SK-N-SH treated with all-trans-retinoic acid at 6 μM for 48 hours (cell line): Measurements from ENCODE around the gene CAPRIN2.

Experiments
- ATAC-seq: fragments of 200-7000 bp; cut with Tn5 transposase; 3 replicates; pipeline ENCODE4 v1.9.1; 2020; ENCODE audit warnings: mild to moderate bottlenecking, moderate library complexity
- ARNTL ChIP-seq: fragments of 450-650 bp; formaldehyde crosslinking; IDR thresholded peaks from 2 replicates; pipeline ENCODE4 v1.5.0; 2020; ENCODE audit warnings: low read depth, mild to moderate bottlenecking, moderate library complexity, borderline replicate concordance
- BACH2 ChIP-seq: fragments of 250-450 bp; sonication (Bioruptor Pico); IDR thresholded peaks from 2 replicates; pipeline ENCODE4 v1.9.0; 2021; ENCODE audit warnings: mild to moderate bottlenecking, borderline replicate concordance
- CSDC2 ChIP-seq: fragments of 250-450 bp; sonication (Bioruptor Pico); IDR thresholded peaks from 2 replicates; pipeline ENCODE4 v1.5.0; 2020; ENCODE audit warnings: mild to moderate bottlenecking, moderate library complexity
- ESRRG ChIP-seq: fragments of 250-450 bp; sonication (Bioruptor Pico); IDR thresholded peaks from 2 replicates; pipeline ENCODE4 v1.6.1; 2021; ENCODE audit warnings: mild to moderate bottlenecking
- GLIS3 ChIP-seq: fragments of 250-450 bp; sonication (Bioruptor Pico); IDR thresholded peaks from 2 replicates; pipeline ENCODE4 v1.5.0; 2020; ENCODE audit warnings: mild to moderate bottlenecking, moderate library complexity
- ISL1 ChIP-seq: fragments of 250-450 bp; sonication (Bioruptor Pico); IDR thresholded peaks from 2 replicates; pipeline ENCODE4 v2.1.2; 2022; ENCODE audit warnings: mild to moderate bottlenecking, moderate library complexity
- OSR1 ChIP-seq: fragments of 250-450 bp; sonication (Bioruptor Pico); IDR thresholded peaks from 2 replicates; pipeline ENCODE4 v1.8.0; 2022; ENCODE audit warnings: moderate library complexity, mild to moderate bottlenecking, inconsistent platforms
- PPARA ChIP-seq: fragments of 250-450 bp; sonication (Bioruptor Pico); IDR thresholded peaks from 2 replicates; pipeline ENCODE4 v1.5.0; 2020; ENCODE audit warnings: mild to moderate bottlenecking, borderline replicate concordance
- RARB ChIP-seq: fragments of 250-450 bp; sonication (Bioruptor Pico); IDR thresholded peaks from 2 replicates; pipeline ENCODE4 v1.8.0; 2021; ENCODE audit warnings: mild to moderate bottlenecking, moderate library complexity
- TCF4 ChIP-seq: fragments of 250-450 bp; sonication (Bioruptor Pico); IDR thresholded peaks from 2 replicates; pipeline ENCODE4 v1.8.0; 2021; ENCODE audit warnings: mild to moderate bottlenecking, moderate library complexity, borderline replicate concordance
- TOX ChIP-seq: fragments of 250-450 bp; sonication (Bioruptor Pico); IDR thresholded peaks from 2 replicates; pipeline ENCODE4 v1.8.0; 2021; ENCODE audit warnings: mild to moderate bottlenecking, moderate library complexity, borderline replicate concordance
- TSHZ2 ChIP-seq: fragments of 250-450 bp; sonication (Bioruptor Pico); IDR thresholded peaks from 2 replicates; pipeline ENCODE4 v1.5.0; 2020; ENCODE audit warnings: mild to moderate bottlenecking, moderate library complexity
- ZC3H10 ChIP-seq: fragments of 250-450 bp; sonication (Bioruptor Pico); IDR thresholded peaks from 2 replicates; pipeline ENCODE4 v1.5.1; 2021; ENCODE audit warnings: mild to moderate bottlenecking, moderate library complexity
- ZFP3 ChIP-seq: fragments of 250-450 bp; sonication (Bioruptor Pico); IDR thresholded peaks from 2 replicates; pipeline ENCODE4 v1.5.0; 2020; ENCODE audit warnings: mild to moderate bottlenecking, moderate library complexity
- ZNF565 ChIP-seq: fragments of 450-650 bp; formaldehyde crosslinking; conservative IDR thresholded peaks from 2 replicates; pipeline ENCODE4 v1.5.0; 2020; ENCODE audit warnings: low read depth, mild to moderate bottlenecking, moderate library complexity
- ZNF70 ChIP-seq: fragments of 450-650 bp; formaldehyde crosslinking; IDR thresholded peaks from 2 replicates; pipeline ENCODE4 v1.5.0; 2020; ENCODE audit warnings: mild to moderate bottlenecking, moderate library complexity
- ZNF8 ChIP-seq: fragments of 450-650 bp; formaldehyde crosslinking; IDR thresholded peaks from 2 replicates; pipeline ENCODE4 v1.5.0; 2020; ENCODE audit warnings: mild to moderate bottlenecking, moderate library complexity
- TF ChIP-seq, protein P1 (sequence below): fragments of 250-450 bp; sonication (Bioruptor Pico); IDR thresholded peaks from 2 replicates; pipeline ENCODE4 v1.5.1; 2021; ENCODE audit warnings: mild to moderate bottlenecking, moderate library complexity
- TF ChIP-seq, protein P2 (sequence below): fragments of 250-450 bp; sonication (Bioruptor Pico); IDR thresholded peaks from 2 replicates; pipeline ENCODE4 v1.5.1; 2020; ENCODE audit warnings: low read depth, mild to moderate bottlenecking, moderate library complexity

The CAPRIN2 gene

GRCh38 chr12:30746190-30746589, 8.6 kb downstream of the CAPRIN2 start:
- no peak for TF ChIP-seq CSDC2
- TF ChIP-seq, protein P1, sequence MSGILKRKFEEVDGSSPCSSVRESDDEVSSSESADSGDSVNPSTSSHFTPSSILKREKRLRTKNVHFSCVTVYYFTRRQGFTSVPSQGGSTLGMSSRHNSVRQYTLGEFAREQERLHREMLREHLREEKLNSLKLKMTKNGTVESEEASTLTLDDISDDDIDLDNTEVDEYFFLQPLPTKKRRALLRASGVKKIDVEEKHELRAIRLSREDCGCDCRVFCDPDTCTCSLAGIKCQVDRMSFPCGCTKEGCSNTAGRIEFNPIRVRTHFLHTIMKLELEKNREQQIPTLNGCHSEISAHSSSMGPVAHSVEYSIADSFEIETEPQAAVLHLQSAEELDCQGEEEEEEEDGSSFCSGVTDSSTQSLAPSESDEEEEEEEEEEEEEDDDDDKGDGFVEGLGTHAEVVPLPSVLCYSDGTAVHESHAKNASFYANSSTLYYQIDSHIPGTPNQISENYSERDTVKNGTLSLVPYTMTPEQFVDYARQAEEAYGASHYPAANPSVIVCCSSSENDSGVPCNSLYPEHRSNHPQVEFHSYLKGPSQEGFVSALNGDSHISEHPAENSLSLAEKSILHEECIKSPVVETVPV = no peak
- no peak for ATAC-seq

- ATAC-seq = no peak
- TF ChIP-seq, protein P1 = no peak
- TF ChIP-seq ZFP3 (CRISPR knock-in tag) (no peak), TOX (no peak), CSDC2 (no peak), PPARA (CRISPR knock-in tag) (no peak), GLIS3 (CRISPR knock-in tag) (no peak), ZNF565 (no peak), ZC3H10 (CRISPR knock-in tag) (no peak), OSR1 (CRISPR knock-in tag) (no peak), ZNF70 (CRISPR knock-in tag) (no peak), BACH2 (CRISPR knock-in tag) (no peak), RARB (no peak)
Observed at GRCh38 chr12:30744321-30744720, 10.4 kb downstream of the CAPRIN2 start.

GRCh38 chr12:30740274-30740673, 14.5 kb downstream of the CAPRIN2 start:
- no peak for ATAC-seq
- TF ChIP-seq PPARA (CRISPR knock-in tag) (no peak), CSDC2 (no peak), ZNF565 (no peak), ESRRG (CRISPR knock-in tag) (no peak), ZFP3 (CRISPR knock-in tag) (no peak), ZNF70 (CRISPR knock-in tag) (no peak), TSHZ2 (CRISPR knock-in tag) (no peak), ISL1 (no peak), TCF4 (CRISPR knock-in tag) (no peak)
- TF ChIP-seq, protein P2, sequence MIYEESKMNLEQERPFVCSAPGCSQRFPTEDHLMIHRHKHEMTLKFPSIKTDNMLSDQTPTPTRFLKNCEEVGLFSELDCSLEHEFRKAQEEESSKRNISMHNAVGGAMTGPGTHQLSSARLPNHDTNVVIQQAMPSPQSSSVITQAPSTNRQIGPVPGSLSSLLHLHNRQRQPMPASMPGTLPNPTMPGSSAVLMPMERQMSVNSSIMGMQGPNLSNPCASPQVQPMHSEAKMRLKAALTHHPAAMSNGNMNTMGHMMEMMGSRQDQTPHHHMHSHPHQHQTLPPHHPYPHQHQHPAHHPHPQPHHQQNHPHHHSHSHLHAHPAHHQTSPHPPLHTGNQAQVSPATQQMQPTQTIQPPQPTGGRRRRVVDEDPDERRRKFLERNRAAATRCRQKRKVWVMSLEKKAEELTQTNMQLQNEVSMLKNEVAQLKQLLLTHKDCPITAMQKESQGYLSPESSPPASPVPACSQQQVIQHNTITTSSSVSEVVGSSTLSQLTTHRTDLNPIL (CRISPR knock-in tag) = no peak
- TF ChIP-seq, protein P1 = no peak

DNA sequence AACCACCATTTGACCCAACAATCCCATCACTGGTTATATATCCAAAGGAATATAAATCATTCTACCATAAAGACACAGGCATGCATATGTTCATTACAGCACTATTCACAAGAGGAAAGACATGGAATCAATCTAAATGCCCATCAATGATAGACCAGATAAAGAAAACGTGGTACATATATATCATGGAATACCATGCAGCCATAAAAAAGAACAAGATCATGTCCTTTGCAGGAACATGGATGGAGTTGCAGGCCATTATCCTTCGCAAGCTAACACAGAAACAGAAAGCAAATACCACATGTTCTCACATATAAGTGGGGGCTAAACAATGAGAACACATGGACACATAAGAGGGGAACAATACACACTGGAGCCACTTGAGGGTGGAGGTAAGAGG, 15.7 kb downstream of the CAPRIN2 start:
- TF ChIP-seq ZNF8 (CRISPR knock-in tag) = peak; percentile 61
- TF ChIP-seq ARNTL (CRISPR knock-in tag) = no peak
- TF ChIP-seq RARB = no peak
- no peak for ATAC-seq
